ENCODE data around the gene VCAN.

The VCAN gene

GRCh38 chr5:83467371-83468035 lies 4.0 kb upstream of the VCAN start:
- DNase-seq (ENCODE audit: low spot score): no peak

GRCh38 chr5:83469075-83469474 lies 2.5 kb upstream of the VCAN start:
- no peak for DNase-seq (ENCODE audit: low spot score)

- DNase-seq (ENCODE audit: low spot score): no peak
These were observed 779 bp upstream of the VCAN start for GRCh38 chr5:83470526-83471404.

GRCh38 chr5:83472213-83472507 lies 616 bp downstream of the VCAN start:
- DNase-seq (ENCODE audit: low spot score): no peak

- DNase-seq (ENCODE audit: low spot score): no peak
These were observed 1.2 kb downstream of the VCAN start for GRCh38 chr5:83472508-83473345.

- peak; percentile 51 for DNase-seq (ENCODE audit: low spot score)
These were observed 2.0 kb downstream of the VCAN start for GRCh38 chr5:83473346-83474160.

GRCh38 chr5:83474161-83474796 lies 2.7 kb downstream of the VCAN start:
- peak; percentile 48 for DNase-seq (ENCODE audit: low spot score)

- DNase-seq (ENCODE audit: low spot score): no peak
These were observed 3.4 kb downstream of the VCAN start for GRCh38 chr5:83474991-83475390.

- no peak for DNase-seq (ENCODE audit: low spot score)
These were observed 3.9 kb downstream of the VCAN start for GRCh38 chr5:83475391-83475863.

GRCh38 chr5:83475935-83476814 lies 4.6 kb downstream of the VCAN start:
- no peak for DNase-seq (ENCODE audit: low spot score)

GRCh38 chr5:83482961-83483360 lies 11.4 kb downstream of the VCAN start:
- DNase-seq (ENCODE audit: low spot score): no peak

GRCh38 chr5:83484294-83484693 lies 12.8 kb downstream of the VCAN start:
- no peak for DNase-seq (ENCODE audit: low spot score)

GRCh38 chr5:83485842-83486241 lies 14.3 kb downstream of the VCAN start:
- DNase-seq (ENCODE audit: low spot score): no peak

GRCh38 chr5:83487155-83487554 lies 15.6 kb downstream of the VCAN start:
- DNase-seq (ENCODE audit: low spot score): no peak

- no peak for DNase-seq (ENCODE audit: low spot score)
These were observed 16.7 kb downstream of the VCAN start for GRCh38 chr5:83488271-83488670.

- DNase-seq (ENCODE audit: low spot score): no peak
These were observed 17.3 kb downstream of the VCAN start for GRCh38 chr5:83488821-83489220.

GRCh38 chr5:83490203-83490602 lies 18.7 kb downstream of the VCAN start:
- DNase-seq (ENCODE audit: low spot score): no peak

GRCh38 chr5:83492331-83492730 lies 20.8 kb downstream of the VCAN start:
- no peak for DNase-seq (ENCODE audit: low spot score)

- DNase-seq (ENCODE audit: low spot score): no peak
These were observed 22.1 kb downstream of the VCAN start for GRCh38 chr5:83493644-83494043.

- DNase-seq (ENCODE audit: low spot score): no peak
These were observed 22.6 kb downstream of the VCAN start for GRCh38 chr5:83494087-83494620.
